Gastrocnemius medialis (tissue), 4 donors: Measurements from ENCODE around the gene LAMTOR5.
"Not testable (repeated sequence)": the region's sequence is repeated elsewhere in the genome, so short reads cannot be mapped to it uniquely, and the experiment has no call there.

Experiments
- POLR2A ChIP-seq, 2 donors: fragments of 450-650 bp; IDR thresholded peaks; one replicate each; pipeline ENCODE4 v1.6.1; 2017; ENCODE audit warnings: antibody characterized with exemption in 2 of 2, mild to moderate bottlenecking in 2 of 2, moderate library complexity in 2 of 2
- TF ChIP-seq, protein P1 (sequence below), 5 experiments: fragments of 450-650 bp in 3 of 5; fragments of 200-600 bp in 2 of 5; sonication (generic) in 2 of 5; IDR thresholded peaks in 4 of 5; conservative IDR thresholded peaks in 1 of 5; 1 replicate in 4 of 5; 2 replicates in 1 of 5; pipeline ENCODE4 v1.5.1; 2016 to 2019; ENCODE audit warnings: antibody characterized with exemption in 5 of 5, mild to moderate bottlenecking in 3 of 5, moderate library complexity in 3 of 5

DNA sequence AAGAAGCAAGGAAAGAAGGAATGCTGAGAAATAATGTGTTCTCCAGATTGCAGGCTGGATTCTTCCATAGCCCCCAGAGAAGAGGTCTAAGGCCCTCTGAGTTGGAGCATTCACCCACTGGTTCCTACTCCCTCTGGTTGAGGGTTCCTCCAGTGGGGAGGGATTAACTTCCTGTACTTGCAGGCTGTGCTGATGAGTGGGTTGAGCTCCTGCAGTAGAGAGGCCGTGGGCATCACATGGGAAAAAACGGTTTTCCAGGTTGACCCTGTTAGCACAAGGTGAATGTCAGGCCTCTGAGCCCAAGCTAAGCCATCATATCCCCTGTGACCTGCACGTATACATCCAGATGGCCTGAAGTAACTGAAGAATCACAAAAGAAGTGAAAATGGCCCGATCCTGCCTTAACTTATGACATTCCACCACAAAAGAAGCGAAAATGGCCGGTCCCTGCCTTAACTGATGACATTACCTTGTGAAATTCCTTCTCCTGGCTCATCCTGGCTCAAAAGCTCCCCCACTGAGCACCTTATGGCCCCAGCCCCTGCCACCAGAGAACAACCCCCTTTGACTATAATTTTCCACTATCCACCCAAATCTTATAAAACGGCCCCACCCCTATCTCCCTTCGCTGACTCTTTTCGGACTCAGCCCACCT, 30.3 kb upstream of the LAMTOR5 start:
- TF ChIP-seq, protein P1, sequence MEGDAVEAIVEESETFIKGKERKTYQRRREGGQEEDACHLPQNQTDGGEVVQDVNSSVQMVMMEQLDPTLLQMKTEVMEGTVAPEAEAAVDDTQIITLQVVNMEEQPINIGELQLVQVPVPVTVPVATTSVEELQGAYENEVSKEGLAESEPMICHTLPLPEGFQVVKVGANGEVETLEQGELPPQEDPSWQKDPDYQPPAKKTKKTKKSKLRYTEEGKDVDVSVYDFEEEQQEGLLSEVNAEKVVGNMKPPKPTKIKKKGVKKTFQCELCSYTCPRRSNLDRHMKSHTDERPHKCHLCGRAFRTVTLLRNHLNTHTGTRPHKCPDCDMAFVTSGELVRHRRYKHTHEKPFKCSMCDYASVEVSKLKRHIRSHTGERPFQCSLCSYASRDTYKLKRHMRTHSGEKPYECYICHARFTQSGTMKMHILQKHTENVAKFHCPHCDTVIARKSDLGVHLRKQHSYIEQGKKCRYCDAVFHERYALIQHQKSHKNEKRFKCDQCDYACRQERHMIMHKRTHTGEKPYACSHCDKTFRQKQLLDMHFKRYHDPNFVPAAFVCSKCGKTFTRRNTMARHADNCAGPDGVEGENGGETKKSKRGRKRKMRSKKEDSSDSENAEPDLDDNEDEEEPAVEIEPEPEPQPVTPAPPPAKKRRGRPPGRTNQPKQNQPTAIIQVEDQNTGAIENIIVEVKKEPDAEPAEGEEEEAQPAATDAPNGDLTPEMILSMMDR (IDR thresholded peaks at IDR 0.05 in 4 of 5, conservative IDR thresholded peaks at IDR 0.05 in 1 of 5) = not testable (repeated sequence)
- TF ChIP-seq POLR2A (IDR thresholded peaks at IDR 0.05) = not testable (repeated sequence)
